ENCODE data around the gene MET. TPM values are rescaled to one million over a fixed set of nuclear protein-coding genes. Genes with fewer than 3 reads are reported as not detected.

The MET gene
- total and polyA plus RNA-seq, 10 of the 15 experiments (the other 5 are each of a cell fraction or from before 2014, with no cell fraction given), result 0.01 to 0.21 TPM; not detected in 8

DNA sequence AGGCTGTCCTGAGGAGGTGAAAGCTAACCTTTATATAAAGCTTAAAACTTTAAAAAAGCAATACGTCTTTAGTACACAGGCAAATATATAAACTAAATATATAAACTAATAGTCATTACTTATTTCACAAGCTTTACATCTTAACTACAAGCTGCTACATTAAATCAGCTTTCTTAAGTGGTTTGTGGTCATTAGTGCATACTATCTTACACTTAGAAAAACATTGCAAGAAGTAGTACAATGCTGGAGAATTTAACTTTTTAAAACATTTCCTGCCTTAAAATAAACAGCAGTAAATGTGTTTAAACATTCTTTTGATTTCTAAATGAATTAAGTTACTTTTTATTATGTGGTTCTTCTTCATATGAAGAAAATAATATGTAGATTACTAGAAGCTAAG, 36.3 kb downstream of the MET start (continued):
- TF ChIP-seq, protein P1, sequence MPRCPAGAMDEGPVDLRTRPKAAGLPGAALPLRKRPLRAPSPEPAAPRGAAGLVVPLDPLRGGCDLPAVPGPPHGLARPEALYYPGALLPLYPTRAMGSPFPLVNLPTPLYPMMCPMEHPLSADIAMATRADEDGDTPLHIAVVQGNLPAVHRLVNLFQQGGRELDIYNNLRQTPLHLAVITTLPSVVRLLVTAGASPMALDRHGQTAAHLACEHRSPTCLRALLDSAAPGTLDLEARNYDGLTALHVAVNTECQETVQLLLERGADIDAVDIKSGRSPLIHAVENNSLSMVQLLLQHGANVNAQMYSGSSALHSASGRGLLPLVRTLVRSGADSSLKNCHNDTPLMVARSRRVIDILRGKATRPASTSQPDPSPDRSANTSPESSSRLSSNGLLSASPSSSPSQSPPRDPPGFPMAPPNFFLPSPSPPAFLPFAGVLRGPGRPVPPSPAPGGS (IDR thresholded peaks at IDR 0.05; ENCODE audit: borderline replicate concordance, insufficient read depth, low read depth, low read length, poor library complexity, severe bottlenecking), result no peak
- TF ChIP-seq NFIC (IDR thresholded peaks at IDR 0.05; ENCODE audit: low read depth, low read length) (no peak), CREM (IDR thresholded peaks at IDR 0.05; ENCODE audit: low read depth) (no peak), CHD4 (IDR thresholded peaks at IDR 0.05) (no peak), CBFB (IDR thresholded peaks at IDR 0.05; ENCODE audit: low read depth) (no peak), CHD1 (IDR thresholded peaks at IDR 0.05; ENCODE audit: low read depth, low read length) (no peak), HDAC6 (IDR thresholded peaks at IDR 0.05; ENCODE audit: unreplicated experiment) (no peak), GABPA (IDR thresholded peaks at IDR 0.05; ENCODE audit: low read depth) (no peak), CBX3 (IDR thresholded peaks at IDR 0.05; ENCODE audit: borderline replicate concordance, low read depth) (no peak), YBX1 (IDR thresholded peaks at IDR 0.05) (no peak), MYC (IDR thresholded peaks at IDR 0.05; ENCODE audit: insufficient read depth, insufficient read length, insufficient replicate concordance, low read length, severe bottlenecking) (no peak)
- TF ChIP-seq, protein P2, sequence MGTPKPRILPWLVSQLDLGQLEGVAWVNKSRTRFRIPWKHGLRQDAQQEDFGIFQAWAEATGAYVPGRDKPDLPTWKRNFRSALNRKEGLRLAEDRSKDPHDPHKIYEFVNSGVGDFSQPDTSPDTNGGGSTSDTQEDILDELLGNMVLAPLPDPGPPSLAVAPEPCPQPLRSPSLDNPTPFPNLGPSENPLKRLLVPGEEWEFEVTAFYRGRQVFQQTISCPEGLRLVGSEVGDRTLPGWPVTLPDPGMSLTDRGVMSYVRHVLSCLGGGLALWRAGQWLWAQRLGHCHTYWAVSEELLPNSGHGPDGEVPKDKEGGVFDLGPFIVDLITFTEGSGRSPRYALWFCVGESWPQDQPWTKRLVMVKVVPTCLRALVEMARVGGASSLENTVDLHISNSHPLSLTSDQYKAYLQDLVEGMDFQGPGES (IDR thresholded peaks at IDR 0.05), result no peak

DNA sequence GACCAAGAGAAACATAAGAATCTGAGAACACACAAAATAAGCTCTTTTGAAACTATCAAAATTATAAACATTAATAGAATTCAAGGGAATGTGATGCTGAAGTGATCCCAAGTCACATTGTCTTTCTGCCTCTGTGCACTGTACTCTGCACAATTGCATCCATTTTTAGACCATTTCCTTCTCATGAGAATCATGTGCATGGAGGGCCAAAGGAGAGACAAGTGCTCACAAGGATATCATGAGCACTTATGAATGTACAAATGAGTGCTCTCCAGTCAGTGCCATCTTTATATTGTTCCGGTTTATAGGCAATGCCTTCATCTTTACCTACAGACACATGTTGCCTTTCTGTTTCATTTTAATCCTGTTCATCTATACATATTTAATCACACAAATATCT, 36.9 kb downstream of the MET start:
- ChIA-PET RAD21 (ENCODE audit: unreplicated experiment) (no interaction called here), SMC1A (ENCODE audit: uncharacterized antibody, unreplicated experiment) (interaction anchor here (1.6 kb wide), 1 partner anchor 71 kb away, joined by 4 read pairs; no protein-coding TSS in a partner anchor), POLR2A (no interaction called here), CTCF (no interaction called here)
- DNase-seq (ENCODE audit: low read depth, low spot score) (no peak), ATAC-seq (no peak), FAIRE-seq (no peak)
- H4K20me1 ChIP-seq (ENCODE audit: control insufficient read depth, insufficient read depth), result no peaks in the 10 kb centered on the region
- in situ Hi-C loops (cut with MboI) (no loop called here), intact Hi-C loops (cut with micrococcal nuclease; ENCODE audit: unreplicated experiment) (no loop called here)
- H3K79me2 ChIP-seq (ENCODE audit: control insufficient read depth, insufficient read depth, low read length), result no peaks in the 10 kb centered on the region
- H3K4me3 ChIP-seq, result no peak overlapping the region
- no peak overlapping the region for H3K4me2 ChIP-seq (ENCODE audit: control insufficient read depth, insufficient read depth)
- 83% methylated on average over 1 of the region's 1 CpG for WGBS (ENCODE audit: insufficient coverage, insufficient replicate concordance, low lambda C conversion rate, missing lambda C conversion rate)
- BruUV-seq (replicated peaks), result no TSS peak
- no peaks in the 10 kb centered on the region for H3K36me3 ChIP-seq (ENCODE audit: control insufficient read depth in 2 of 2, insufficient read depth in 2 of 2, low read length in 1 of 2)
- H3K27ac ChIP-seq (ENCODE audit: control insufficient read depth, insufficient read depth), result no peak overlapping the region
- no peak overlapping the region for H2AFZ ChIP-seq (ENCODE audit: control insufficient read depth, low read depth, low read length)
- H3K27me3 ChIP-seq (replicated peaks in 1 of 2; ENCODE audit: control insufficient read depth in 2 of 2, insufficient read depth in 2 of 2, low read length in 1 of 2), result peaks cover 0 to 2% of the 10 kb centered on the region in 2 experiments; a peak in 1 of 4 replicates
- no peak overlapping the region for H3K9ac ChIP-seq (ENCODE audit: control insufficient read depth, insufficient read depth, low read length)
- no peaks in the 10 kb centered on the region for H3K9me3 ChIP-seq (replicated peaks; ENCODE audit: control insufficient read depth, insufficient read depth, low read length)
- H3K4me1 ChIP-seq (ENCODE audit: control insufficient read depth, insufficient read depth, low read length), result no peaks in the 10 kb centered on the region
- TF ChIP-seq KAT2A (conservative IDR thresholded peaks at IDR 0.05; ENCODE audit: control insufficient read depth, low read depth, low read length) (no peak), SMAD1 (IDR thresholded peaks at IDR 0.05; ENCODE audit: low read depth, partially characterized antibody) (no peak), WRNIP1 (IDR thresholded peaks at IDR 0.05; ENCODE audit: borderline replicate concordance, low read depth, low read length) (no peak), FOXM1 (IDR thresholded peaks at IDR 0.05; ENCODE audit: low read depth, low read length) (no peak), TBL1XR1 (IDR thresholded peaks at IDR 0.05; ENCODE audit: low read depth, low read length) (no peak), ZSCAN29 (IDR thresholded peaks at IDR 0.05) (no peak), NFYA (IDR thresholded peaks at IDR 0.05; ENCODE audit: borderline replicate concordance, low read depth, low read length) (no peak), YY1 (IDR thresholded peaks at IDR 0.05; ENCODE audit: low read depth, low read length) (no peak), STAT1 (conservative IDR thresholded peaks at IDR 0.05) (no peak), NR2C2 (IDR thresholded peaks at IDR 0.05; ENCODE audit: borderline replicate concordance, control insufficient read depth, insufficient read length, low read depth) (no peak), ZNF207 (IDR thresholded peaks at IDR 0.05; ENCODE audit: borderline replicate concordance) (no peak)
- TF ChIP-seq, protein P3, sequence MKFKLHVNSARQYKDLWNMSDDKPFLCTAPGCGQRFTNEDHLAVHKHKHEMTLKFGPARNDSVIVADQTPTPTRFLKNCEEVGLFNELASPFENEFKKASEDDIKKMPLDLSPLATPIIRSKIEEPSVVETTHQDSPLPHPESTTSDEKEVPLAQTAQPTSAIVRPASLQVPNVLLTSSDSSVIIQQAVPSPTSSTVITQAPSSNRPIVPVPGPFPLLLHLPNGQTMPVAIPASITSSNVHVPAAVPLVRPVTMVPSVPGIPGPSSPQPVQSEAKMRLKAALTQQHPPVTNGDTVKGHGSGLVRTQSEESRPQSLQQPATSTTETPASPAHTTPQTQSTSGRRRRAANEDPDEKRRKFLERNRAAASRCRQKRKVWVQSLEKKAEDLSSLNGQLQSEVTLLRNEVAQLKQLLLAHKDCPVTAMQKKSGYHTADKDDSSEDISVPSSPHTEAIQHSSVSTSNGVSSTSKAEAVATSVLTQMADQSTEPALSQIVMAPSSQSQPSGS (IDR thresholded peaks at IDR 0.05; ENCODE audit: low read length), result no peak
